HepG2 (cell line): Measurements from ENCODE around the gene VAMP2. TPM values are rescaled to one million over a fixed set of nuclear protein-coding genes. Genes with fewer than 3 reads are reported as not detected.

Experiments used
- ASH2L ChIP-seq: fragments of 300-600, 200-600 bp; sonication (generic); IDR thresholded peaks from 2 replicates; pipeline ENCODE4 v1.7.0; 2017; ENCODE audit warnings: low read depth, mild to moderate bottlenecking, moderate library complexity, mixed read lengths, low read length; ENCODE audit not compliant: insufficient read length
- ATF1 ChIP-seq: IDR thresholded peaks from 2 replicates; pipeline ENCODE4 v1.6.1; 2016; ENCODE audit warnings: mild to moderate bottlenecking, control low read depth
- CBFB ChIP-seq: sonication (generic); formaldehyde crosslinking; IDR thresholded peaks from 2 replicates; pipeline ENCODE4 v1.4.0; 2020; ENCODE audit warnings: missing genetic modification reagents
- ELF1 ChIP-seq: sonication (generic); formaldehyde crosslinking; IDR thresholded peaks from 2 replicates; pipeline ENCODE4 v1.4.0; 2020; ENCODE audit warnings: missing genetic modification reagents
- HHEX ChIP-seq: IDR thresholded peaks from 2 replicates; pipeline ENCODE4 v1.6.1; 2016; ENCODE audit warnings: control low read depth
- HMG20B ChIP-seq: conservative IDR thresholded peaks from 2 replicates; pipeline ENCODE4 v1.6.1; 2016; ENCODE audit warnings: missing genetic modification reagents, missing compliant biosample characterization
- JUND ChIP-seq: sonication (generic); formaldehyde crosslinking; IDR thresholded peaks from 2 replicates; pipeline ENCODE4 v1.8.0; 2022; ENCODE audit warnings: mild to moderate bottlenecking, missing genetic modification reagents
- NR2F6 ChIP-seq, 2 experiments: IDR thresholded peaks; 2 replicates each; pipeline ENCODE4 v1.6.1; 2016; ENCODE audit warnings: antibody characterized with exemption in 1 of 2, mild to moderate bottlenecking in 1 of 2
- POGZ ChIP-seq: sonication (generic); formaldehyde crosslinking; IDR thresholded peaks from 2 replicates; pipeline ENCODE4 v1.4.0; 2020; ENCODE audit warnings: mild to moderate bottlenecking, missing genetic modification reagents
- U2AF2 ChIP-seq: fragments of 200-400 bp; formaldehyde crosslinking; IDR thresholded peaks from 2 replicates; pipeline ENCODE4 v1.6.1; 2017; ENCODE audit warnings: low read depth, mild to moderate bottlenecking, low read length
- ZFP91 ChIP-seq: sonication (generic); formaldehyde crosslinking; IDR thresholded peaks from 2 replicates; pipeline ENCODE4 v1.9.0; 2022; ENCODE audit warnings: missing genetic modification reagents, mild to moderate bottlenecking, borderline replicate concordance
- ZGPAT ChIP-seq: IDR thresholded peaks from 2 replicates; pipeline ENCODE4 v1.6.1; 2016; ENCODE audit warnings: mild to moderate bottlenecking
- ZNF143 ChIP-seq: sonication (generic); formaldehyde crosslinking; IDR thresholded peaks from 2 replicates; pipeline ENCODE4 v1.4.0; 2020; ENCODE audit warnings: missing genetic modification reagents
- ZNF235 ChIP-seq: sonication (generic); formaldehyde crosslinking; IDR thresholded peaks from 2 replicates; pipeline ENCODE4 v1.8.1; 2023; ENCODE audit warnings: mild to moderate bottlenecking, missing genetic modification reagents, borderline replicate concordance
- ZNF687 ChIP-seq: sonication (generic); formaldehyde crosslinking; IDR thresholded peaks from 2 replicates; pipeline ENCODE4 v1.5.1; 2020; ENCODE audit warnings: mild to moderate bottlenecking, missing genetic modification reagents, moderate library complexity
- ZNF749 ChIP-seq: sonication (generic); formaldehyde crosslinking; IDR thresholded peaks from 2 replicates; pipeline ENCODE4 v1.8.0; 2022; ENCODE audit warnings: mild to moderate bottlenecking, missing genetic modification reagents, moderate library complexity, borderline replicate concordance
- polyA plus RNA-seq, 8 experiments: library from polyadenylated mRNA; depleted of rRNA in 3 of 8; stranded (reverse) in 7 of 8; unstranded in 1 of 8; fragments of >200 nt; fragmentation: Illumina TruSeq in 4 of 8; extraction: Trizol in 4 of 8; gene quantifications; 2 replicates each; pipeline versions ENCODE4 v1.2.1 to v1.2.3, GENCODE V29; 2011 to 2016; ENCODE audit warnings: low read depth in 4 of 8, missing spikeins in 1 of 8, mixed read lengths in 1 of 8; ENCODE audit not compliant: insufficient read depth in 1 of 8
- total RNA-seq, 5 experiments: library from RNA; depleted of rRNA; stranded (reverse); fragments of >200 nt; fragmentation: Illumina TruSeq; extraction: Trizol; gene quantifications; 2 replicates each; pipeline ENCODE4 v1.2.3, GENCODE V29; 2016; ENCODE audit warnings: low read depth in 1 of 5
- TF ChIP-seq, protein P1 (sequence below): sonication (generic); formaldehyde crosslinking; IDR thresholded peaks from 2 replicates; pipeline ENCODE4 v1.4.0; 2020; ENCODE audit warnings: missing genetic modification reagents, borderline replicate concordance

VAMP2 gene
- total and polyA plus RNA-seq, 2 of the 13 experiments (the other 11 are each of a cell fraction or from before 2014, with no cell fraction given): 3.9 to 17.2 TPM

- TF ChIP-seq ZFP91 (CRISPR knock-in tag) (peak; percentile 40; the same call in 1 of the 2 replicates), U2AF2 (no peak), JUND (CRISPR knock-in tag) (no peak), CBFB (CRISPR knock-in tag) (no peak; the same call in 1 of the 2 replicates), ASH2L (peak; percentile 25), ZNF687 (CRISPR knock-in tag) (peak; percentile 89), ZNF749 (CRISPR knock-in tag) (no peak), NR2F6 (IDR thresholded peaks at IDR 0.05) (peak; percentile 65; the same call in 1 of the 2 replicates), NR2F6 (CRISPR knock-in tag; IDR thresholded peaks at IDR 0.05) (peak; percentile 82), ZNF143 (CRISPR knock-in tag) (no peak), ELF1 (CRISPR knock-in tag) (peak; percentile 18; the same call in 1 of the 2 replicates), ATF1 (CRISPR knock-in tag) (no peak), ZGPAT (CRISPR knock-in tag) (peak; percentile 69; the same call in 1 of the 2 replicates), ZNF235 (CRISPR knock-in tag) (no peak), HMG20B (no peak), POGZ (CRISPR knock-in tag) (no peak), HHEX (no peak)
- TF ChIP-seq, protein P1, sequence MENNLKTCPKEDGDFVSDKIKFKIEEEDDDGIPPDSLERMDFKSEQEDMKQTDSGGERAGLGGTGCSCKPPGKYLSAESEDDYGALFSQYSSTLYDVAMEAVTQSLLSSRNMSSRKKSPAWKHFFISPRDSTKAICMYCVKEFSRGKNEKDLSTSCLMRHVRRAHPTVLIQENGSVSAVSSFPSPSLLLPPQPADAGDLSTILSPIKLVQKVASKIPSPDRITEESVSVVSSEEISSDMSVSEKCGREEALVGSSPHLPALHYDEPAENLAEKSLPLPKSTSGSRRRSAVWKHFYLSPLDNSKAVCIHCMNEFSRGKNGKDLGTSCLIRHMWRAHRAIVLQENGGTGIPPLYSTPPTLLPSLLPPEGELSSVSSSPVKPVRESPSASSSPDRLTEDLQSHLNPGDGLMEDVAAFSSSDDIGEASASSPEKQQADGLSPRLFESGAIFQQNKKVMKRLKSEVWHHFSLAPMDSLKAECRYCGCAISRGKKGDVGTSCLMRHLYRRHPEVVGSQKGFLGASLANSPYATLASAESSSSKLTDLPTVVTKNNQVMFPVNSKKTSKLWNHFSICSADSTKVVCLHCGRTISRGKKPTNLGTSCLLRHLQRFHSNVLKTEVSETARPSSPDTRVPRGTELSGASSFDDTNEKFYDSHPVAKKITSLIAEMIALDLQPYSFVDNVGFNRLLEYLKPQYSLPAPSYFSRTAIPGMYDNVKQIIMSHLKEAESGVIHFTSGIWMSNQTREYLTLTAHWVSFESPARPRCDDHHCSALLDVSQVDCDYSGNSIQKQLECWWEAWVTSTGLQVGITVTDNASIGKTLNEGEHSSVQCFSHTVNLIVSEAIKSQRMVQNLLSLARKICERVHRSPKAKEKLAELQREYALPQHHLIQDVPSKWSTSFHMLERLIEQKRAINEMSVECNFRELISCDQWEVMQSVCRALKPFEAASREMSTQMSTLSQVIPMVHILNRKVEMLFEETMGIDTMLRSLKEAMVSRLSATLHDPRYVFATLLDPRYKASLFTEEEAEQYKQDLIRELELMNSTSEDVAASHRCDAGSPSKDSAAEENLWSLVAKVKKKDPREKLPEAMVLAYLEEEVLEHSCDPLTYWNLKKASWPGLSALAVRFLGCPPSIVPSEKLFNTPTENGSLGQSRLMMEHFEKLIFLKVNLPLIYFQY (CRISPR knock-in tag): no peak
- TF ChIP-seq, all 625 proteins: peak for 107
Measured at GRCh38 chr17:8152112-8152775, 10.5 kb downstream of the VAMP2 start, which contains the start of gene PER1 (continued).
